SH-SY5Y (cell line): Measurements from ENCODE around the gene NKX2-2.

Source experiments
- GATA2 ChIP-seq: IDR thresholded peaks from 2 replicates; pipeline ENCODE4 v1.6.1; 2011; ENCODE audit warnings: mild to moderate bottlenecking, low read depth, low read length
- GATA3 ChIP-seq: IDR thresholded peaks from 2 replicates; pipeline ENCODE4 v1.6.1; 2011; ENCODE audit warnings: low read depth, mild to moderate bottlenecking, low read length, moderate library complexity

GRCh38 chr20:21562656-21563055 is 48.8 kb upstream of the NKX2-2 start:
- TF ChIP-seq GATA2 (no peak), GATA3 (no peak)
